ENCODE measurements around the gene CLSTN2.

- TF ChIP-seq CTCF (IDR thresholded peaks at IDR 0.05; ENCODE audit: low read depth, low read length, poor library complexity, severe bottlenecking) (no peak), EZH2phosphoT487 (IDR thresholded peaks at IDR 0.05; ENCODE audit: borderline replicate concordance, low read length) (no peak)
Observed at GRCh38 chr3:140580746-140581145, 645.8 kb downstream of the CLSTN2 start.

All from DOHH2 (cell line).